Kidney (tissue), 14 donors: Measurements from ENCODE around the gene MYT1. TPM values are rescaled to one million over a fixed set of nuclear protein-coding genes. Genes with fewer than 3 reads are reported as not detected.

Experiments
- DNase-seq, 5 donors: peaks; one replicate each; pipeline ENCODE4 v3.0.0-alpha.2; 2013 to 2020
- FAIRE-seq: peaks from 2 replicates; lab custom pipeline; 2012; peaks lifted over from hg19 to GRCh38; lab: Jason Lieb, UNC
- H3K27ac ChIP-seq, 2 donors: one replicate each; pipeline ENCODE4 v1.7.0; 2013; ENCODE audit warnings: low read depth in 2 of 2, low read length in 2 of 2, inconsistent platforms in 1 of 2
- H3K27me3 ChIP-seq: one replicate; pipeline ENCODE4 v1.7.1; 2013; ENCODE audit warnings: low read length, inconsistent platforms; ENCODE audit not compliant: control insufficient read depth, insufficient read depth
- H3K36me3 ChIP-seq, 3 donors: one replicate each; pipeline versions ENCODE4 v1.7.0 to v1.7.1; 2013; ENCODE audit warnings: low read length in 3 of 3, control low read depth in 1 of 3, inconsistent platforms in 1 of 3; ENCODE audit not compliant: insufficient read depth in 3 of 3, control insufficient read depth in 2 of 3
- H3K4me1 ChIP-seq, 3 donors: one replicate each; pipeline versions ENCODE4 v1.7.0 to v1.7.1; 2013; ENCODE audit warnings: low read length in 3 of 3, inconsistent platforms in 1 of 3, low read depth in 1 of 3; ENCODE audit not compliant: control insufficient read depth in 2 of 3, insufficient read depth in 2 of 3
- H3K4me3 ChIP-seq, 3 donors: one replicate each; pipeline versions ENCODE4 v1.7.0 to v1.8.1; 2013; ENCODE audit warnings: low read length in 3 of 3, control low read depth in 1 of 3, inconsistent platforms in 1 of 3
- H3K9ac ChIP-seq, 3 donors: one replicate each; pipeline versions ENCODE4 v1.7.0 to v1.7.1; 2013; ENCODE audit warnings: low read length in 3 of 3, control low read depth in 1 of 3, inconsistent platforms in 1 of 3
- H3K9me3 ChIP-seq, 3 donors: one replicate each; pipeline versions ENCODE4 v1.7.0 to v1.7.1; 2013; ENCODE audit warnings: low read length in 3 of 3, control low read depth in 1 of 3, inconsistent platforms in 1 of 3; ENCODE audit not compliant: control insufficient read depth in 2 of 3, insufficient read depth in 1 of 3
- CTCF ChIP-seq: IDR thresholded peaks from 3 replicates; pipeline ENCODE4 v1.5.1; 2012; ENCODE audit warnings: mild to moderate bottlenecking, moderate library complexity, borderline replicate concordance; ENCODE audit not compliant: insufficient read depth; ENCODE audit errors: extremely low read depth
- intact Hi-C: fragments of 100-400 bp; cut with DNase I; formaldehyde crosslinking; loops from one replicate; pipeline ENCODE4 v1.11.1; 2022
- polyA plus RNA-seq: library from polyadenylated mRNA; stranded (reverse); fragments of 350-450 nt; fragmentation: Illumina TruSeq; extraction: RNeasy Lipid Tissue Mini Kit (QIAGEN cat#74804); gene quantifications from one replicate; pipeline ENCODE4 v1.2.3, GENCODE V29; 2014; ENCODE audit warnings: low read depth, low replicate concordance; ENCODE audit not compliant: insufficient read depth
- total RNA-seq: library from RNA; stranded (reverse); fragmentation: NEBNext Ultra II Directional; extraction: Animal tissue kit (Norgen Biotek cat#: 25700); gene quantifications from one replicate; pipeline ENCODE4 v1.2.1, GENCODE V29; 2021
- donor health status: control.
- donor health status: control.
- donor health status: control.
- donor health status: control.
- donor health status: control.
- donor health status: DM: yes; HTN: yes; CAD: no.
- donor health status: Normal renal cell carcinoma (clear cell type).

Gene MYT1
- total and polyA plus RNA-seq, 2 donors from 2014 or later: not detected

GRCh38 chr20:64244281-64244805, 80.1 kb downstream of the MYT1 start:
- no peak overlapping the region for H3K4me3 ChIP-seq
- intact Hi-C loops: no loop called here
- no peaks in the 10 kb centered on the region for H3K9me3 ChIP-seq
- no peaks in the 10 kb centered on the region for H3K27me3 ChIP-seq
- FAIRE-seq: no peak
- no peak for TF ChIP-seq CTCF
- DNase-seq: no peak
- H3K36me3 ChIP-seq: no peaks in the 10 kb centered on the region
- H3K27ac ChIP-seq: no peak overlapping the region
- H3K4me1 ChIP-seq: no peaks in the 10 kb centered on the region
- H3K9ac ChIP-seq: no peak overlapping the region

GRCh38 chr20:64244870-64245603, 80.8 kb downstream of the MYT1 start:
- no peak for TF ChIP-seq CTCF
- Histone ChIP-seq H3K27me3 (no peaks in the 10 kb centered on the region), H3K4me3 (no peak overlapping the region), H3K9ac (no peak overlapping the region), H3K4me1 (no peaks in the 10 kb centered on the region), H3K27ac (no peak overlapping the region), H3K36me3 (no peaks in the 10 kb centered on the region), H3K9me3 (no peaks in the 10 kb centered on the region)
- intact Hi-C loops: no loop called here
- DNase-seq (peak in 1 of 5 donors; percentile 33), FAIRE-seq (no peak)

- no peak for TF ChIP-seq CTCF
- Histone ChIP-seq H3K36me3 (no peaks in the 10 kb centered on the region), H3K4me1 (no peaks in the 10 kb centered on the region), H3K9ac (no peak overlapping the region), H3K27me3 (no peaks in the 10 kb centered on the region), H3K4me3 (no peak overlapping the region), H3K9me3 (no peaks in the 10 kb centered on the region), H3K27ac (no peak overlapping the region)
- intact Hi-C loops: no loop called here
- FAIRE-seq (no peak), DNase-seq (peak in 1 of 5 donors; percentile 46)
These were observed 81.7 kb downstream of the MYT1 start for GRCh38 chr20:64245746-64246595.
